ENCODE measurements around the gene FAM180A. TPM values are rescaled to one million over a fixed set of nuclear protein-coding genes. Genes with fewer than 3 reads are reported as not detected.
"Not testable (repeated sequence)": the region's sequence is repeated elsewhere in the genome, so short reads cannot be mapped to it uniquely, and the experiment has no call there.

FAM180A gene
- total RNA-seq, 1 donor from 2014 or later, result not detected

DNA sequence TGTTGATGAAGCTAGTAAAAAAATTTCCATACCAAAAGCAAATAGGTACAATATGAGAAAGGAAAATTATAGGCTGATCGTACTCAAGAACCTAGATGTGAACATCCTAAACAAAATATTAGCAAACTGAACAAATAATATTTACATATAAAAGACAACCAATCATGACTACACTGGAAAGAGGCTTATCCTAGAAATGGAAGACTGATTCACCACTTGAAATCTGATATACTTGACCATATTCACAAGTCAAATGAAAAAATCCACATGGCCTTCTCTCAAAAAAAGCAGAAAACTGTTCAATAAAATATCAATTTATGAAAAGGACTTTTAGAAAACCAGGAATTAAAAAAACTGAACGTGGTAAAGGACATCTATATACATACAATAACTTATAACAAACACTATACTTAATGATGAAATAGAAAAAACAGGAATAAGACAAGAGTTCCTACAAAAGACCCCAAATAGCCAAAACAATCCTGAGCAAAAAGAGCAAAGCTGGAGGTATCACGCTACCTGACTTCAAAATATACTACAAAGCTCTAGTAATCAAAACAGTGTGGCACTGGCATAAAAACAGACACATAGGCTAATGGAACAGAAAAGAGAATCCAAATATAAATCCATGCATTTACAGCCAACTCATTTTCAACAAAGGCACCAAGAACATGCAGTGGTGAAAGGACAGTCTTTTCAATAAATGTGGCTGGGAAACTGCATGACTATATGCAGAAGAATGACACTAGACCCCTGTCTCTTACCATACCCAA lies 29.2 kb upstream of the FAM180A start:
- H3K4me1 Mint-ChIP-seq (ENCODE audit: unreplicated experiment), result no peaks in the 10 kb centered on the region
- H3K9me3 Mint-ChIP-seq (ENCODE audit: unreplicated experiment), result no peaks in the 10 kb centered on the region
- no peaks in the 10 kb centered on the region for H3K27me3 Mint-ChIP-seq (ENCODE audit: unreplicated experiment)
- TF ChIP-seq, protein P1, sequence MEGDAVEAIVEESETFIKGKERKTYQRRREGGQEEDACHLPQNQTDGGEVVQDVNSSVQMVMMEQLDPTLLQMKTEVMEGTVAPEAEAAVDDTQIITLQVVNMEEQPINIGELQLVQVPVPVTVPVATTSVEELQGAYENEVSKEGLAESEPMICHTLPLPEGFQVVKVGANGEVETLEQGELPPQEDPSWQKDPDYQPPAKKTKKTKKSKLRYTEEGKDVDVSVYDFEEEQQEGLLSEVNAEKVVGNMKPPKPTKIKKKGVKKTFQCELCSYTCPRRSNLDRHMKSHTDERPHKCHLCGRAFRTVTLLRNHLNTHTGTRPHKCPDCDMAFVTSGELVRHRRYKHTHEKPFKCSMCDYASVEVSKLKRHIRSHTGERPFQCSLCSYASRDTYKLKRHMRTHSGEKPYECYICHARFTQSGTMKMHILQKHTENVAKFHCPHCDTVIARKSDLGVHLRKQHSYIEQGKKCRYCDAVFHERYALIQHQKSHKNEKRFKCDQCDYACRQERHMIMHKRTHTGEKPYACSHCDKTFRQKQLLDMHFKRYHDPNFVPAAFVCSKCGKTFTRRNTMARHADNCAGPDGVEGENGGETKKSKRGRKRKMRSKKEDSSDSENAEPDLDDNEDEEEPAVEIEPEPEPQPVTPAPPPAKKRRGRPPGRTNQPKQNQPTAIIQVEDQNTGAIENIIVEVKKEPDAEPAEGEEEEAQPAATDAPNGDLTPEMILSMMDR (IDR thresholded peaks at IDR 0.05; ENCODE audit: unreplicated experiment), result no peak
- H3K36me3 Mint-ChIP-seq (ENCODE audit: low read depth, unreplicated experiment), result no peaks in the 10 kb centered on the region
- H3K27ac Mint-ChIP-seq (ENCODE audit: unreplicated experiment), result no peak overlapping the region
- H3K4me3 Mint-ChIP-seq (ENCODE audit: unreplicated experiment), result no peak overlapping the region
- DNase-seq (ENCODE audit: low spot score), result no peak

- not testable (repeated sequence) for H3K27ac Mint-ChIP-seq (ENCODE audit: unreplicated experiment); H3K4me3 Mint-ChIP-seq (ENCODE audit: unreplicated experiment); H3K4me1 Mint-ChIP-seq (ENCODE audit: unreplicated experiment); H3K27me3 Mint-ChIP-seq (ENCODE audit: unreplicated experiment); DNase-seq (ENCODE audit: low spot score); H3K36me3 Mint-ChIP-seq (ENCODE audit: low read depth, unreplicated experiment); H3K9me3 Mint-ChIP-seq (ENCODE audit: unreplicated experiment)
Measured at GRCh38 chr7:135775915-135776314, 27.3 kb upstream of the FAM180A start.

DNA sequence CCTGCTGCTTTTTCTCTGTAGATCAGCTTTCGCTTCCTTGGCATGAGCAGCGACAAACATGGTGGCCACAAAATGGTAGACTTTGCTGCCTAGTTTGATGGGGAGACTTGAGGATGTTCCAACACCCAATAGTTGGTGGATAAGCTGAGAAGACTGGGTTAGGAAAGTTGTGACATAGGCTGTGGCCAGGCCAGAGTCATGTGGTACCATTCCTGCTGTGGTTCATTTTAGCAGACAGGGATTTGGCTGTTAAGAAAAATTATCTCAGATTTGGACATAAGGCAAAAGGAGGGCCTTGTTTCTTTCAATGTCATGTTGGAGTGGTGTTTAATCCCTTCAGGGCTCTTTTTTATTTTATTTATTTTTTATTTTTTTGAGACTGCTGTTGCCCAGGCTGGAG lies 26.6 kb upstream of the FAM180A start:
- Mint-ChIP-seq H3K36me3 (ENCODE audit: low read depth, unreplicated experiment) (no peaks in the 10 kb centered on the region), H3K27ac (ENCODE audit: unreplicated experiment) (no peak overlapping the region), H3K27me3 (ENCODE audit: unreplicated experiment) (no peaks in the 10 kb centered on the region), H3K4me1 (ENCODE audit: unreplicated experiment) (no peaks in the 10 kb centered on the region), H3K4me3 (ENCODE audit: unreplicated experiment) (no peak overlapping the region), H3K9me3 (ENCODE audit: unreplicated experiment) (no peaks in the 10 kb centered on the region)
- no peak for DNase-seq (ENCODE audit: low spot score)
- TF ChIP-seq, protein P1 (IDR thresholded peaks at IDR 0.05; ENCODE audit: unreplicated experiment), result no peak

DNA sequence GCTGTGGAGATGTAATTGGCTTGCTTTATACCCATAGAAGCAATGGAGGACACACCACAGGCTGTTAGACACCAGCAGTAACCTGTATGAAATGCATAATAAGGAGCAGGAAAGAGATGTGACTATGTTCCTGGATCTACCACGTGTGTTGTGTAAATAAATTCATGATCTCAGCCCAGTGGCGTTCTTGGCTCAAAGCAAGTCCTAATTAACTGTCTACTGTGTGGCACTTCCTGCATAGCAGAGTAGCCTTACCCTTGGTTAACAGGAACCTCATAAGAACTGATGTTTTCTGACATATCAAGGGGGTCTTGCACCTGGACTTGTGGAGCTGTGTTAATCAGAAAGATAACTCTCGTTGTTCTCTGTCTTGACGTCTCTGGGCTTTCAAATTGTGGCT lies 25.7 kb upstream of the FAM180A start:
- no peak overlapping the region for H3K27ac Mint-ChIP-seq (ENCODE audit: unreplicated experiment)
- DNase-seq (ENCODE audit: low spot score), result no peak

GRCh38 chr7:135773464-135773863 lies 24.9 kb upstream of the FAM180A start:
- Mint-ChIP-seq H3K27ac (ENCODE audit: unreplicated experiment) (no peak overlapping the region), H3K27me3 (ENCODE audit: unreplicated experiment) (no peaks in the 10 kb centered on the region), H3K36me3 (ENCODE audit: low read depth, unreplicated experiment) (no peaks in the 10 kb centered on the region), H3K9me3 (ENCODE audit: unreplicated experiment) (no peaks in the 10 kb centered on the region), H3K4me3 (ENCODE audit: unreplicated experiment) (no peak overlapping the region), H3K4me1 (ENCODE audit: unreplicated experiment) (no peaks in the 10 kb centered on the region)
- TF ChIP-seq, protein P1 (IDR thresholded peaks at IDR 0.05; ENCODE audit: unreplicated experiment), result no peak
- DNase-seq (ENCODE audit: low spot score), result no peak

More for the DNA sequence above, 25.7 kb upstream of the FAM180A start:
- TF ChIP-seq, protein P1 (IDR thresholded peaks at IDR 0.05; ENCODE audit: unreplicated experiment), result no peak
- Mint-ChIP-seq H3K36me3 (ENCODE audit: low read depth, unreplicated experiment) (no peaks in the 10 kb centered on the region), H3K4me3 (ENCODE audit: unreplicated experiment) (no peak overlapping the region), H3K27me3 (ENCODE audit: unreplicated experiment) (no peaks in the 10 kb centered on the region), H3K4me1 (ENCODE audit: unreplicated experiment) (no peaks in the 10 kb centered on the region), H3K9me3 (ENCODE audit: unreplicated experiment) (no peaks in the 10 kb centered on the region)

Measured in endothelial cell (in vitro differentiated cells).